Inflammatory macrophage treated with lipopolysaccharide for 4 hours (primary cell): ENCODE data around the gene PRSS27.

Source experiments
- DNase-seq: peaks from one replicate; pipeline ENCODE4 v3.0.0-alpha.2; 2020

PRSS27 gene

DNA sequence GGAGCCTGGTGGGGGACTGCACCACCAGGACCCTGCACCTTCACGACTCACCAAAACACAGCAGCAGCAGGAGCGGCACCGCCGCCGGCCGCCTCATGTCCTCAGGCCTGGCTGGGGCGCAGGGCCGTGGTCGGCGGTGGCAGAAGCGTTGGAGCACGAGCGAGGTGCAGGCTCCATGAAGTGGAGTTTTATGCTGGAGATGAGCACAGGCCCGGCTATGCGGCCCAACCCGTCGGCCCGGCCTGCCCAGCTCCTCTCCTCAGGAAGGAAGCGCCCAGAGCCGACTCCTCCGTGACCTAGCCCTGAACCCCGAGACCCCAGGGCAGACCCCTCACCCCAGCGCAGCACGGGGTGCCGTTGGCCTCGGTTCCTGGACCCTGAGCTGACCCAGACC, at the start of gene PRSS27:
Gene PRSS27 (minus strand): TSS at position 161 of the 394 bp plus-strand sequence. CDS start 64 bp downstream, at position 97.
- DNase-seq, result no peak

- DNase-seq, result no peak
Observed at GRCh38 chr16:2769675-2770056, 49.6 kb upstream of the PRSS27 start.

DNA sequence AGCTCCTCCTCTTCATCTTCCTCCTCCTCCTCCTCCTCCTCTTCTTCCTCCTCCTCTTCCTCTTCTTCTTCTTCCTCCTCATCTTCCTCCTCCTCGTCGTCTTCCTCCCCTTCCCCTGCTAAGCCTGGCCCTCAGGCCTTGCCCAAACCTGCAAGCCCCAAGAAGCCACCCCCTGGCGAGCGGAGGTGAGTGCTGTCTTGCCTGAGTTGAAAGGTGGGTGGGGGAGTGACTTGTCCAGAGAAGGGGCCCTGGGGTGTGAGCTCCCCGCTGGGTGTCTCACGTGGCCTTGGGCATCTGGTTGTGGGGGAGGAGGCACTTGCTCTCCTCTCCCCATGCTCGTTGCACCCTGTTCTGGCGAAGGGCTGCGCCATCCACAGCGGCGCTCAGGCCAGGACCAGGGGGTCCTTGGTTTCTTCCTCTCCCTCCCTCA, 49.1 kb upstream of the PRSS27 start:
- DNase-seq, result no peak

DNA sequence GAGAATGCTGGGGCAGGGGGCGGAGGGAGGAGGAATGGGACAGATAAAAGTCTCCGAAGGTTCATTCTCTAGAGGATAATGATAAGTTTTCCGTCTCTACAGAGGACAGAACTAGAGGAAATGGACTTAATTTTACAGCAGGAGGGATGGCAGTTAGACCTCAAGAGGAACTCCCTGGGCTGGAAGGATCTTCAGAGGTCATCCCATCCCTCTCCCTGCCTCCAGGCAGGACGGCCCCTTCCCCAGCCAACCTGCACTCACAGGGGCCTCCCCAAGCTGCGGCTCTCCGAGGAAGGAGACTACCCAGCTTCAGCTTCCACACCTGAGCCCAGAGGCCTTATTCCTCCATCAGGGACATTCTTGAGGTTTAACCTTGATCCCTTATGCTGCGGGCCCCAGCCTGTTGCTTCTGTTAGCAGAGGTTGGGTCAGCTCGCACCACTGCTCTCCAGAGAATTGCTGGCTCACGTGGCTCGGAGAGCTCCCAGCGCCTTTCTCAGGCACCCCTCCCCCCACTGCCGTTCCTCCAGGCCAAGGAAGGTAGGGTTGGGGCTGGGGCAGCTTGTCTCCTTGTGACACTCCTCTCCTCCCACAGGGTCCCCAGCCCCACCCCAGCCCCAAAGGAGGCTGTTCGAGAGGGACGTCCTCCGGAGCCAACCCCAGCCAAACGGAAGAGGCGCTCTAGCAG, 48.5 kb upstream of the PRSS27 start:
- DNase-seq, result no peak

- DNase-seq, result no peak
Observed at GRCh38 chr16:2767891-2768290, 47.9 kb upstream of the PRSS27 start.

DNA sequence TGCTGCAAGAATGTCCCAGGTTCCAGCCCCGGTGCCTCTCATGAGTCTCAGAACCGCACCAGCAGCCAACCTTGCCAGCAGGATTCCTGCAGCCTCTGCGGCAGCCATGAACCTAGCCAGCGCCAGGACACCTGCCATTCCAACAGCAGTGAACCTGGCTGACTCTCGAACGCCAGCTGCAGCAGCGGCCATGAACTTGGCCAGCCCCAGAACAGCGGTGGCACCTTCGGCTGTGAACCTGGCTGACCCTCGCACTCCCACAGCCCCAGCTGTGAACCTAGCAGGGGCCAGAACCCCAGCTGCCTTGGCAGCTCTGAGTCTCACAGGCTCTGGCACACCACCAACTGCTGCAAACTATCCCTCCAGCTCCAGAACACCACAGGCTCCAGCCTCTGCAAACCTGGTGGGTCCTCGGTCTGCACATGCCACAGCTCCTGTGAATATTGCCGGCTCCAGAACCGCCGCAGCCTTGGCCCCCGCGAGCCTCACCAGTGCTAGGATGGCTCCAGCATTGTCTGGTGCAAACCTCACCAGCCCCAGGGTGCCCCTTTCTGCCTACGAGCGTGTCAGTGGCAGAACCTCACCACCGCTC, 47.2 kb upstream of the PRSS27 start:
- DNase-seq, result no peak

DNA sequence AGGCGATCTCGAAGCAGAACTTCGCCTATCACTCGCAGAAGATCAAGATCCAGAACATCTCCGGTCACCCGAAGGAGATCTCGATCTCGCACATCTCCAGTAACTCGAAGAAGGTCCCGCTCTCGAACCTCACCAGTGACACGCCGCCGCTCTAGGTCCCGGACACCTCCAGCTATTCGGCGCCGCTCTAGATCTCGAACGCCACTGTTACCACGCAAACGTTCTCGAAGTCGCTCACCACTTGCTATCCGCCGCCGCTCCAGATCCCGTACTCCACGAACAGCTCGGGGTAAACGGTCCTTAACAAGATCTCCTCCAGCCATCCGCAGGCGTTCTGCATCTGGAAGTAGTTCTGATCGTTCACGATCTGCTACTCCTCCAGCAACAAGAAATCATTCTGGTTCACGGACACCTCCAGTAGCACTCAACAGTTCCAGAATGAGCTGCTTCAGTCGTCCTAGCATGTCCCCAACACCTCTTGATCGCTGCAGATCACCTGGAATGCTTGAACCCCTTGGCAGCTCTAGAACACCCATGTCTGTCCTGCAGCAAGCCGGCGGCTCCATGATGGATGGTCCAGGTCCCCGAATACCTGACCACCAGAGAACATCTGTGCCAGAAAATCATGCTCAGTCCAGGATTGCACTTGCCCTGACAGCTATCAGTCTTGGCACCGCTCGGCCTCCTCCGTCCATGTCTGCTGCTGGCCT, 46.6 kb upstream of the PRSS27 start:
- no peak for DNase-seq

- DNase-seq, result no peak
Observed at GRCh38 chr16:2765462-2766404, 45.7 kb upstream of the PRSS27 start.

DNA sequence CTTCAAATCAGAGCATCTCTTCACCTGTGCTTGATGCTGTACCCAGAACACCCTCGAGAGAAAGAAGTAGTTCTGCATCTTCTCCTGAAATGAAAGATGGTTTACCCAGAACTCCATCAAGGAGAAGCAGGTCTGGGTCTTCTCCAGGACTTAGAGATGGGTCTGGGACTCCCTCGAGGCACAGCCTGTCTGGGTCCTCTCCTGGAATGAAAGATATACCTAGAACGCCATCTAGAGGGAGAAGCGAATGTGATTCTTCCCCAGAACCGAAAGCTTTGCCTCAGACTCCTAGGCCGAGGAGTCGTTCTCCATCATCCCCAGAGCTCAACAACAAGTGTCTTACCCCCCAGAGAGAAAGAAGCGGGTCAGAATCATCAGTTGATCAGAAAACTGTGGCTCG, 44.7 kb upstream of the PRSS27 start:
- DNase-seq, result no peak

DNA sequence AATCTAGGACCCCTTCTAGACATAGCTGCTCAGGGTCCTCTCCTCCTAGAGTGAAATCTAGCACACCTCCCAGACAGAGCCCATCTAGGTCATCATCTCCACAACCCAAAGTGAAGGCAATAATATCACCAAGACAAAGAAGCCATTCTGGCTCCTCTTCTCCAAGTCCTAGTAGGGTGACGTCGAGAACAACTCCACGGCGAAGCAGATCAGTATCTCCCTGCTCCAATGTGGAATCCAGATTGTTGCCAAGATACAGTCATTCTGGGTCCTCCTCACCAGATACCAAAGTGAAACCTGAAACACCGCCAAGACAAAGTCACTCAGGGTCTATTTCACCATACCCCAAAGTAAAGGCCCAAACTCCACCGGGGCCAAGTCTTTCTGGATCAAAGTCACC, 43.1 kb upstream of the PRSS27 start:
- no peak for DNase-seq

GRCh38 chr16:2762711-2763110, 42.7 kb upstream of the PRSS27 start:
- DNase-seq, result no peak

DNA sequence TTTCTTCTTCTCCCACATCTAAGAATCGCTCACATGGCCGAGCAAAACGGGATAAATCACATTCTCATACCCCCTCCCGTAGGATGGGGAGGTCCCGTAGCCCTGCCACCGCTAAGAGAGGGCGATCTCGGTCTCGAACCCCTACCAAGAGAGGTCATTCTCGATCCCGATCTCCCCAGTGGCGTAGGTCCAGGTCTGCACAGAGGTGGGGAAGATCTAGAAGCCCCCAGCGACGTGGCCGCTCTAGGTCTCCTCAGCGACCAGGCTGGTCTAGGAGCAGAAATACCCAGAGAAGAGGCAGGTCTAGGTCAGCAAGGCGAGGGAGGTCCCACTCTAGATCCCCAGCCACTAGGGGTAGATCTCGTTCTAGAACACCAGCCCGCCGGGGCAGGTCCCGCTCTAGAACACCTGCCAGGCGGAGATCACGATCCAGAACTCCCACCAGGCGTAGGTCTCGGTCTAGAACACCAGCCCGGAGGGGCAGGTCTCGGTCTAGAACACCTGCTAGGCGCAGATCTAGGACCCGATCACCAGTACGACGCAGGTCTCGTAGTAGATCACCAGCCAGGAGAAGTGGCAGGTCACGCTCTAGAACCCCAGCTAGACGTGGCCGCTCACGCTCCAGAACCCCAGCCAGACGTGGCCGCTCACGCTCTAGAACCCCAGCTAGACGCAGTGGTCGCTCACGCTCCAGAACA, 42.0 kb upstream of the PRSS27 start:
- DNase-seq, result no peak

GRCh38 chr16:2761472-2761871, 41.4 kb upstream of the PRSS27 start:
- no peak for DNase-seq

GRCh38 chr16:2757344-2757743, 37.3 kb upstream of the PRSS27 start:
- DNase-seq, result no peak

- no peak for DNase-seq
Observed at GRCh38 chr16:2756288-2757015, 36.4 kb upstream of the PRSS27 start.

GRCh38 chr16:2755158-2755557, 35.1 kb upstream of the PRSS27 start:
- DNase-seq, result no peak

GRCh38 chr16:2753733-2754020, 33.7 kb upstream of the PRSS27 start:
- DNase-seq, result peak; percentile 24

- DNase-seq, result peak; percentile 78
Observed at GRCh38 chr16:2752850-2753732, 33.1 kb upstream of the PRSS27 start.

DNA sequence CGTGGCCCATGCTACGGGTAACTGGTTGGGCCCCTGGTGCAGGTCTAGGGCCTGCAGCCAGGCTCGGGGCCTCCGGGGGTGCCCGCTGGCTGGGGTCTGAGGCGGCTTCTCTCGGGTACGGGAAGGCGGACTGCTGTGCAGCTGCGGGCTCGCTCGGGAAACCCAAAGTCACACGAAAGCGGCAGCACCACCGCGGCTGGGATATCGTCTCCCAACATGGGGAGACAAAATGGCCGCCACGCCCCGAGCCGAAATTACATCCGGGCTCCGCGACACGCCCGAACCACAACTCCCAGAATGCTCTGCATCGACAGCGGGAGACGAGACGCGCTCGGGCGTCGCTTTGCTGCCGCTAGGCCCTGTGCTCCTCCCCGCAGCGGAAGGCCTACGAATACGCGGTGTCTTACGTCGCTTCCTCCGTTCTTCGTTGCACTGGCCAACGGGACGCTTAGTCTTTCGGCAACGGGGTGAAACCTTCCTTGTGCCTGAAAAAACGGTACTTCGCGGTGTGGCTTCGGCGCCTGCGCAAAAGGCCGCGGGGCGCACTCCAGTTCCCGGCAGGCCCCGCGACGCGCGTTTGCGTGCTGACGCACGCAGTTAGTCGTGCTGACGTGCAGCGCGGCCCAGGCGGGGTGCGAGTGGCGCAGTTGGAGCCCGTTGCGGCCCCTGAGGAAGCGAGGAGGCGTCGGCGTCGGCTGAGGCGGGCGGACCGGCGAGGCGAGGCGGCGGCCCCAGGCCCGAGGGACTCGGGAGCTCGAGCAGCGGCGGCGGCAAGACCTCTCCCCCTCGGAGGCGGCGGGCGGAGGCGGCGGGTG, 32.2 kb upstream of the PRSS27 start, which contains the start of gene SRRM2:
Gene SRRM2 (plus strand): TSS at position 604 of the 815 bp plus-strand sequence. CDS start 3,727 bp downstream, outside the sequence.
- DNase-seq, result peak; percentile 98

DNA sequence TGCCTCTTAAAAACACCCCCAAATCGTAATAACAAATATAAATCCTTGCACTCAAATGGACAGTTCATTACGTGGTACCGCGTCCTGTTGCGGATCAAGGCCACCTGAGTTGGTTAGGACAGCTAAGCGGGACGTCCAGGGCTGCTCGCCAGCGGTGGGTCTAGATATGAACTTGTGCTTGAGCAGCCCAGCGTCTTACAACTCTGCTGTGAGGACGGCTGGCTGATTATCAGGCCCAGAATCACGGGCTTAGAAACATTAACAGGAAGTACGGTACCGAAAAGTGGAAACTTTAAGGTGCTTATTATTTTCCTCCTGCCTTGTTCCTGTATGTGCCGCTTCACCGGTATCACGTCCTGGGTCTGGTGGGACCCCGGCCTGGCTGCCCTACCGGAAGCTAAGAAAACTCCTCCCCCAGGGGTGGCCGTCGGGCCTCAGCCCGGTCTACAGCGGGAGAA, 31.6 kb upstream of the PRSS27 start:
- no peak for DNase-seq
